Prostate gland (tissue), 2 donors: ENCODE data around the gene GPATCH11. TPM values are rescaled to one million over a fixed set of nuclear protein-coding genes. Genes with fewer than 3 reads are reported as not detected.

Source experiments
- DNase-seq: peaks from one replicate; pipeline ENCODE4 v3.0.0-alpha.2; 2019; ENCODE audit warnings: low spot score
- H3K27ac ChIP-seq, 2 donors: fragments of 200-600 bp; sonication (generic); 2 replicates each; pipeline ENCODE4 v1.5.1; 2017 to 2019
- H3K27me3 ChIP-seq: fragments of 200-600 bp; sonication (generic); replicated peaks from 2 replicates; pipeline ENCODE4 v1.5.1; 2019; ENCODE audit not compliant: insufficient read depth
- H3K36me3 ChIP-seq, 2 donors: fragments of 200-600 bp; sonication (generic); 1 replicate in 1 of 2; 2 replicates in 1 of 2; pipeline versions ENCODE4 v1.5.1 to v1.8.1; 2017 to 2019
- H3K4me1 ChIP-seq: fragments of 200-600 bp; sonication (generic); replicated peaks from 2 replicates; pipeline ENCODE4 v1.5.1; 2019
- H3K4me3 ChIP-seq, 2 donors: fragments of 200-600 bp; sonication (generic); 2 replicates each; pipeline ENCODE4 v1.5.1; 2017 to 2019
- H3K9me3 ChIP-seq: fragments of 200-600 bp; sonication (generic); 2 replicates; pipeline ENCODE4 v1.5.1; 2017
- CTCF ChIP-seq, 4 experiments: fragments of 200-600 bp in 2 of 4; fragments of 450-650 bp in 2 of 4; sonication (generic) in 2 of 4; IDR thresholded peaks; 1 replicate in 3 of 4; 2 replicates in 1 of 4; pipeline ENCODE4 v1.5.1; 2016 to 2019; ENCODE audit warnings: antibody characterized with exemption in 4 of 4, mild to moderate bottlenecking in 2 of 4, moderate library complexity in 2 of 4
- POLR2A ChIP-seq: fragments of 450-650 bp; IDR thresholded peaks from one replicate; pipeline ENCODE4 v1.6.1; 2016; ENCODE audit warnings: antibody characterized with exemption, mild to moderate bottlenecking
- POLR2AphosphoS5 ChIP-seq: sonication (generic); formaldehyde crosslinking; IDR thresholded peaks from one replicate; pipeline ENCODE4 v1.6.1; 2017; ENCODE audit warnings: antibody characterized with exemption
- WGBS: methylation state at CpG from one replicate; pipeline ENCODE4 v1.1.5; 2018; 5-methylcytosine and 5-hydroxymethylcytosine counted together
- intact Hi-C: fragments of 100-400 bp; cut with DNase I; formaldehyde crosslinking; loops from one replicate; pipeline ENCODE4 v1.14.2; 2022
- total RNA-seq, 2 donors: library from RNA; depleted of rRNA; stranded (reverse); fragments of >200 nt; gene quantifications; one replicate each; pipeline ENCODE4 v1.1.0, GENCODE V29; 2016

Gene GPATCH11
- 10 to 100 TPM in 1 of 2 donors, 1 to 10 TPM in 1; 4.7 to 12.6 TPM for total RNA-seq

DNA sequence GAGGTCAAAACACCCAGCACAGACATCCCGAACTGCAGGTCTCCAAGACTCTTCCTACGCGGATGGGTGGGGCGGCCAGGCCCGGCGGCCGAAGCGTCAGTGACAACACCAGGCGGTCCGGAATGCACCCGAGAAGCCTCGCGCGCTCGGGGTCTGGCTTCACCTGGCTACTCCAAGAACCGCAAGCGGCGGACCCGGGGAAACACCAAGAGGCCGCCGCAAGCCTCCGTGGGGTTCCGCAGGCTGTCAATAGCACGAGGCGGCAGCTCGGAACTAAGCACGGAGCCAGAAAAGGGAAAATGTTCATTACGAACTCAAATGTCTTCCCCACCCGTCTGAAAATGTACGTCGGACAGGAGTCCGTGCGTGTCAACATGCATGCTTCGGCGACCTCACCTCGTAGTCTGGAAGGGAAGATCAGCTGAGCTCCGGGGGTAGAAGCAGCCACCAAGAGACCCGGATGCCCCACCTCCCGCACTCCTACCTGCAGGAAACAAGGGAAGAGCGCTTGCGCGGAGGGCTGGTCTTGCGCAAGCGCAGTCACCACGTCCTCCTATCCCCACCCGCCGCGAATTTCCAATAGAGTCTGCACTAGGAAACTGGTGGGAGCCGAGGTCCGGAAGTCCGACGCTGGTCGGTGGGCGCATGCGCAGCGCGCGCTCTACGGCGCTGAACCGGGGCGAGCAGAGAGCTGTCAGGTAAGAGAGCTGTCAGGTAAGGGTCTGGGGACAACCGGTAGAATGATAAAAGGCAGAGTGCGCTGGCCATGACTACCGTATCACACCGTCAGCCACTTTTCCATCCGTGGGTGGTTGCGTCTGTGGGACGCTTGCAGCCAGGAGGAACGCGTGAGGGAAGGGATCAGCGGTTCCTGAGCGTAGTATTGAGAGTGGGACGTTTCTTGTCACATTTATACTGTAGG is at the start of gene GPATCH11, which contains the start of gene HEATR5B:
Gene GPATCH11, plus strand, starts transcription at position 646 of the 922 bp plus-strand sequence. CDS start 3,864 bp downstream, outside the sequence.
Gene HEATR5B, minus strand, starts transcription at position 500 of the 922 bp plus-strand sequence. CDS start 958 bp downstream, outside the sequence.
- TF ChIP-seq CTCF (IDR thresholded peaks at IDR 0.05) (peak in 1 of 4 experiments; percentile 9), POLR2AphosphoS5 (peak; percentile 97), POLR2A (peak; percentile 56)
- intact Hi-C loops: no loop called here
- peak; percentile 97 for DNase-seq
- H3K36me3 ChIP-seq: no peaks in the 10 kb centered on the region
- H3K9me3 ChIP-seq: no peaks in the 10 kb centered on the region
- WGBS: under 1% methylated on average over 72 of the region's 74 CpGs
- H3K4me1 ChIP-seq: no peaks in the 10 kb centered on the region
- peak within 1 kb of the TSS; percentile 80 to 81 for H3K27ac ChIP-seq
- peak within 1 kb of the TSS; percentile 73 to 82 for H3K4me3 ChIP-seq
- H3K27me3 ChIP-seq: no peaks in the 10 kb centered on the region

- intact Hi-C loops: no loop called here
- H3K27ac ChIP-seq: no peak overlapping the region
- no peaks in the 10 kb centered on the region for H3K9me3 ChIP-seq
- DNase-seq: no peak
- H3K4me3 ChIP-seq: no peak overlapping the region
- no peaks in the 10 kb centered on the region for H3K27me3 ChIP-seq
- no peaks in the 10 kb centered on the region for H3K4me1 ChIP-seq
- TF ChIP-seq POLR2A: no peak
- TF ChIP-seq POLR2AphosphoS5: no peak
- TF ChIP-seq CTCF (IDR thresholded peaks at IDR 0.05): no peak
- WGBS: 86% methylated on average over 2 of the region's 2 CpGs
- no peaks in the 10 kb centered on the region for H3K36me3 ChIP-seq
Observed at GRCh38 chr2:37037771-37038170, 46.5 kb upstream of the GPATCH11 start.

- intact Hi-C loops: no loop called here
- no peaks in the 10 kb centered on the region for H3K4me1 ChIP-seq
- H3K27ac ChIP-seq: no peak overlapping the region
- TF ChIP-seq POLR2A (no peak), CTCF (IDR thresholded peaks at IDR 0.05) (no peak), POLR2AphosphoS5 (no peak)
- no peaks in the 10 kb centered on the region for H3K36me3 ChIP-seq
- no peak overlapping the region for H3K4me3 ChIP-seq
- no peak for DNase-seq
- WGBS: 66% methylated on average over 3 of the region's 3 CpGs
- H3K27me3 ChIP-seq: no peaks in the 10 kb centered on the region
- H3K9me3 ChIP-seq: no peaks in the 10 kb centered on the region
Observed at GRCh38 chr2:37039580-37039979, 44.7 kb upstream of the GPATCH11 start.

DNA sequence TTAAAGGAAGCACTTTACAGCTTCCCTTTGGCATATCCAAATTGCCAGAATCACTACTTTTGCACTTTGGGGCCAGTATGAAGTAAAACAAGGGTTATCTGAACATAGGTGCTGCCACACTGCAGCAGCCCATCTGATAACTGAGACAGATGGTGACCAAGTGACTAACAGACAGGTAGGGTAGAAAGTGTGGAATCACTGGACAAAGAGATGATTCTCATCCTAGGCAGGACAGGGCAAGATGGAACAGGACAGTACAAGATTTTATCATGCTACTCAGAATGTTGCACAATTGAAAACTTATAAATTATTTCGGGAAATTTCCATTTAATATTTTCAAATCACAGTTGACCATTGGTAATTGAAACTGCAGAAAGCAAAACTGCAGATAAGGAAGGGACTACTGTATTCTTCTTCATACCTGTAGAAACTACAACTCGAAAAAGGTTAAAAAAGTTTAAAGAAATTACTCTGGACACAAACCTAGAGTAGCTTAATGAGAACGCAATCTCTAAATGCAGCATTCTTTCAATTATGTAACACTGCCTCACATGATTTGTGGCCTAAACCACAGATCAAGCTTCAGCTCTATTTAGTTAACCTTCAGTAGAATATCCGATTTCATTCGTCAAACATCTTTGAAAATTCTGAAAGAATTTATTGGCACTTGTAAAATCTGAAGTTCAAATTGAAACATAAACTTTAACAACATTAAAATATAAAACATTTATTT is 31.6 kb upstream of the GPATCH11 start:
- peak; percentile 32 for DNase-seq
- peak; percentile 15 for TF ChIP-seq POLR2AphosphoS5
- TF ChIP-seq CTCF (IDR thresholded peaks at IDR 0.05): no peak
- Histone ChIP-seq H3K4me1 (no peaks in the 10 kb centered on the region), H3K27ac (no peak overlapping the region), H3K27me3 (no peaks in the 10 kb centered on the region), H3K4me3 (no peak overlapping the region), H3K9me3 (no peaks in the 10 kb centered on the region), H3K36me3 (peaks cover 0 to 2% of the 10 kb centered on the region in 2 donors)
- 38% methylated on average over 5 of the region's 5 CpGs for WGBS
- intact Hi-C loops: no loop called here
